Activated CD8-positive, alpha-beta memory T cell treated with anti-CD3 and anti-CD28 coated beads, Interleukin-2, amount 50 U/mL, for 4 hours (primary cell): ENCODE measurements around the gene GLI1.
A peak's percentile ranks its signal among the peaks of the same experiment; 100 is the strongest.
"Not testable (repeated sequence)": the region's sequence is repeated elsewhere in the genome, so short reads cannot be mapped to it uniquely, and the experiment has no call there.

Experiments used
- DNase-seq: peaks from one replicate; pipeline ENCODE4 v3.0.0-alpha.2; 2020

Gene GLI1

GRCh38 chr12:57476993-57477709 is 17.6 kb downstream of the GLI1 start:
- no peak for DNase-seq

GRCh38 chr12:57477710-57478681 is 18.4 kb downstream of the GLI1 start:
- peak; percentile 54 for DNase-seq

GRCh38 chr12:57479043-57479375 is 19.4 kb downstream of the GLI1 start:
- no peak for DNase-seq

GRCh38 chr12:57479376-57480115 is 20.0 kb downstream of the GLI1 start, which contains the start of gene ARHGAP9:
Gene ARHGAP9 (minus strand): TSS chr12:57479866. CDS start chr12:57479406, 460 bp downstream.
- DNase-seq: peak; percentile 43

GRCh38 chr12:57481671-57482070 is 22.1 kb downstream of the GLI1 start:
- no peak for DNase-seq

- no peak for DNase-seq
Observed at GRCh38 chr12:57483466-57483865, 23.9 kb downstream of the GLI1 start.

GRCh38 chr12:57485695-57486094 is 26.1 kb downstream of the GLI1 start:
- no peak for DNase-seq

- DNase-seq: no peak
Observed at GRCh38 chr12:57487055-57487596, 27.5 kb downstream of the GLI1 start.

GRCh38 chr12:57487597-57488401 is 28.2 kb downstream of the GLI1 start, which contains the start of gene MARS1:
Gene MARS1 (plus strand): TSS chr12:57488068. CDS start chr12:57488091, 23 bp downstream.
- peak; percentile 89 for DNase-seq

GRCh38 chr12:57488402-57489156 is 29.0 kb downstream of the GLI1 start:
- no peak for DNase-seq

GRCh38 chr12:57489157-57489641 is 29.6 kb downstream of the GLI1 start:
- DNase-seq: no peak

- DNase-seq: no peak
Observed at GRCh38 chr12:57490126-57490525, 30.5 kb downstream of the GLI1 start.

- no peak for DNase-seq
Observed at GRCh38 chr12:57491393-57492280, 32.1 kb downstream of the GLI1 start.

- DNase-seq: not testable (repeated sequence)
Observed at GRCh38 chr12:57495051-57495701, 35.6 kb downstream of the GLI1 start.

GRCh38 chr12:57496822-57497221 is 37.2 kb downstream of the GLI1 start:
- DNase-seq: no peak

GRCh38 chr12:57497223-57498131 is 37.9 kb downstream of the GLI1 start:
- DNase-seq: no peak

- no peak for DNase-seq
Observed at GRCh38 chr12:57498132-57498502, 38.5 kb downstream of the GLI1 start.

- DNase-seq: no peak
Observed at GRCh38 chr12:57498571-57498970, 39.0 kb downstream of the GLI1 start.
